Left cardiac atrium (tissue), 4 donors: ENCODE measurements around the gene TMEM38A. TPM values are rescaled to one million over a fixed set of nuclear protein-coding genes. Genes with fewer than 3 reads are reported as not detected.
"Not testable (repeated sequence)": the region's sequence is repeated elsewhere in the genome, so short reads cannot be mapped to it uniquely, and the experiment has no call there.

Source experiments
- ATAC-seq, 2 donors: fragments of 200-7000 bp; cut with Tn5 transposase; one replicate each; pipeline ENCODE4 v1.9.1; 2020; ENCODE audit warnings: mild to moderate bottlenecking in 2 of 2, moderate library complexity in 2 of 2
- DNase-seq: peaks from one replicate; pipeline ENCODE4 v3.0.0-alpha.2; 2020
- intact Hi-C, 2 donors: fragments of 100-400 bp; cut with DNase I; formaldehyde crosslinking; loops; one replicate each; pipeline versions ENCODE4 v1.14.1 to v1.15.1; 2022 to 2023
- total RNA-seq, 2 donors: library from RNA; stranded (reverse); fragmentation: NEBNext Ultra II Directional; extraction: Animal tissue kit (Norgen Biotek cat#: 25700); gene quantifications; one replicate each; pipeline ENCODE4 v1.2.1, GENCODE V29; 2021
- donor health status: DM: no; HTN: yes; CAD: no.
- donor health status: DM: no; HTN: yes; CAD: no; lungs with severe emphysema.
- donor health status: DM: yes; HTN: yes; CAD: no.
- donor health status: Dilated cardiomyopathy.

The TMEM38A gene
- total RNA-seq, 2 donors from 2014 or later = 6.7 to 20.2 TPM

DNA sequence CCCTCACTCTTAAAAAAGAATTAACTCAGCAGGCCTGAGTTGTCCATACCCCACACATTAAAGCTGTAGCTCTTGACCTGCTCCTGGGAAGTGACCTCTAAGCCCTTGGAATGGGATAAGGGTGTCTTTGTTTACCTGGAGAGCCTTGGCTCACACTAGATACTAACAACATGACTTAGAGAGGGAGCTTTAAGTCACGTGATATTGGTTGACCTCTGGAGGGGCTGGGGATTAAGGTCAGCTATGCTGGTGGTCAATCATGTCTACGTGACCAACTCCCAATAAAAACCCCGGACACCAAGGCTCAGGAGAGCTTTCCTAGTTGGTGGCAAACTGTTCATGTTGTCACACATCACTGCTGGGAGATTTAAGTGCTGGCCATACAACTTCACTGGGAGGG, 61.7 kb downstream of the TMEM38A start:
- DNase-seq (no peak), ATAC-seq (no peak)
- intact Hi-C loops = no loop called here

DNA sequence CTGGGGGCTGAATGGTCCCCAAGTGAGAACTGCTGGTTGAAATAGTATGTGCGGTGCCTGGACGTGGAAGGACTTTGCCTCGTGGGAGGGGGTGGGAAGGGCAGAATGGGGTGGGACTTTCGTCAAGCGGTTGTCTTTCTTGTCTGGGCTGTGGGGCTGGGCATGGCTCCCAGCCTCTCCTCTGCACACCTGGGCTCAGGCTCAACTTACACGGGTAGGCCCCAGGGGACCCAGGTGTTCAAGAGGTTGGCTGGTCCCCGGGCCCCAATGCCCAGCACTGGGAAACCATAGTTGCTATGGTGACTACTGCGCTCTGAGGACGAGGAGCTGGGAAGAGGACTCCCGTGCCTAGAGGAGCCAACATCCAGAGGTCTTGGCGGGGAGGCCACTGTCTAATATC, 66.0 kb downstream of the TMEM38A start:
- no peak for ATAC-seq
- no peak for DNase-seq
- intact Hi-C loops = no loop called here

DNA sequence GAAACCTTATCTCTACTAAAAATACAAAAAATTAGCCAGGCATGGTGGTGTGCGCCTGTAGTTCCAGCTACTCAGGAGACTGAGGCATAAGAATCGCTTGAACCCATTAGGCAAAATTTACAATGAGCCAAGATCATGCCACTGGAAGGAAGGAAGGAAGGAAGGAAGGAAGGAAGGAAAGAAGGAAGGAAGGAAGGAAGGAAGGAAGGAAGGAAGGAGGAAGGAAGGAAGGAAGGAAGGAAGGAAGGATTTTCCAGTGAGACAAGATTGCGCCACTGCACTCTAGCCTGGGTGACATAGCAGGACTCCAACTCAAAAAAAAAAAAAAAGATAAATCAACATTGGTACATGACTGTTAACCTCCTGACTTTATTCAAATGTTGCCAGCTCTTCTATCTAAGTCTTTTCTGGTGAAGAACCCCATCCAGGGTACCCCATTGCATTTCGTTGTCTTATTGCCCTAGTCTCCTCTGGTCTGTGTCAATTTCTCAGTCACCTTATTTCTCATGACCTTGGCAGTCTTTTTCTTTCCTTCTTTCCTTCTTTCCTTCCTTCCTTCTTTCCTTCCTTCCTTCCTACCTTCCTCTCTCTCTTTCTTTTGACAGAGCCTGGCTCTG, 74.8 kb downstream of the TMEM38A start:
- ATAC-seq, DNase-seq, intact Hi-C loops: not testable (repeated sequence)

DNA sequence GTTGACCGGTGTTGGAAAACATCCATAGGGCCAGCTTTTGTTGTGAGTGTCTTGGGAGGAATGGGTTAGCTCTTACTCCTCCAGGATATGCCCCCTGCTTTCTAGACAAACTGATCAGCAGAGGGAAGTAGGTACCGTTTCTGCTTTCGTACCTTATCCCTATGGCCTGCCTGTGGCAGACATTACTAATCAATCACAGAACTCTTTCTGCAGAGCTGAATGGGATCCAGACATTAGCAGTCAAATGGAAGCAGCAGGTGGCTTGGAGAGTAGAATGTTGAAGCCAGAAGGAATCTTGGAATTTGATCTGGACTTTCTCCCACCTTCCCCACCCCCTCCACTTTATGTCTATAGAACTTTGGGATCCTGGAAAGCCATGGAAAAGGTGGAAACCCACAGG, 75.8 kb downstream of the TMEM38A start:
- ATAC-seq (no peak), DNase-seq (no peak)
- intact Hi-C loops = no loop called here

DNA sequence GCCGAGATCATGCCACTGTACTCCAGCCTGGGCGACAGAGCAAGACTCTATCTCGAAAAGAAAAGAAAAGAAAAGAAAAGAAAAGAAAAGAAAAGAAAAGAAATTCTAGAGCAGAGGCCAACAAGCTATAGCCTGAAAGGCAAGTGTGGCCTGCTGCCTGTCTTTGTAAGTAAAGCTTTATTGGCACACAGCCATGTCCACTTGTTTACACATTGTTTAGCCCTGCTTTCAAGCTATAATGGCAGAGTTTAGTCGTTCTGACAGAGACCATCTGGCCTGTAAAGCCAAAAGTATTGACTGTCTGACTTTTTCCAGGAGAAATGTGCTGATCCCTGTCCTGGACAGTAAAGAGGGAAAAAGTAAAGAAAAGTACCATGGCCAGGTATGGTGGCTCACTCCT, 77.0 kb downstream of the TMEM38A start:
- no peak for DNase-seq
- no peak for ATAC-seq
- intact Hi-C loops = no loop called here

DNA sequence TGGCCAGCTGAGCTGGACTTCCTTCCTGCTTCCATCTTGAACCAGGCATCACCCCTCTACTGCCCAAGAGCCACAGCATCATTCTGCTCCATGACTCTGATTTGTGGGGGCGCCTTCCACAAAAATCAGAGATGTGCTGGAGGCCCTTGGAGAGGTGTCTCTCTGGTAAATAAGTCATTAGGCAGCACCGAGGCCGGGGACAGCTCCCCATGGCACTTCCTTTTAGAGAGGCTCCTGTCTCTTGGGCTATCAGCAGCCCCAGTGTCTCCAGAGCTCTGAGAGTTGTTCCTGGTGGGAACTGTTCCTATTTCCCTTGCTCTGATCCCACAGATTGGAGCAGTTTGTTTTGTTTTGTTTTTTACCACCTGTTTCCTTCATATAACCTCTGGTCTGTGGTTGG, 78.6 kb downstream of the TMEM38A start:
- intact Hi-C loops = no loop called here
- ATAC-seq (no peak), DNase-seq (no peak)

Other genes starting within 250 kb of the TMEM38A start
- 10 to 100 TPM; 59.9 to 67.4 TPM for gene EPS15L1, start 189.2 kb upstream of the TMEM38A start, total RNA-seq
- gene CALR3, start 165.0 kb upstream of the TMEM38A start, total RNA-seq = not detected
- 1 to 10 TPM; 2.4 to 3.8 TPM for gene C19orf44, start 164.7 kb upstream of the TMEM38A start, total RNA-seq
- 10 to 100 TPM; 20.1 to 25.4 TPM for gene CHERP, start 118.7 kb upstream of the TMEM38A start, total RNA-seq
- 10 to 100 TPM; 27.3 to 28.1 TPM for gene SLC35E1, start 88.7 kb upstream of the TMEM38A start, total RNA-seq
- gene MED26, start 32.9 kb upstream of the TMEM38A start, total RNA-seq = 1 to 10 TPM; 5.0 to 5.6 TPM
- gene SMIM7, start 995 bp upstream of the TMEM38A start, total RNA-seq = 10 to 100 TPM; 43.2 to 44.5 TPM
- gene NWD1, start 58.7 kb downstream of the TMEM38A start, total RNA-seq = under 1 TPM in 1 of 2 donors, not detected in 1; 0.09 TPM
- 10 to 100 TPM; 23.7 to 33.0 TPM for gene SIN3B, start 168.3 kb downstream of the TMEM38A start, total RNA-seq
- gene F2RL3, start 227.9 kb downstream of the TMEM38A start, total RNA-seq = 1 to 10 TPM; 2.3 TPM